H54 (cell line): Measurements from ENCODE around the gene WDR31.

ENCODE experiments used
- DNase-seq: peaks from one replicate; pipeline ENCODE4 v3.0.0; 2011; ENCODE audit warnings: low spot score, mixed read lengths; ENCODE audit not compliant: insufficient read length
- FAIRE-seq: peaks from 3 replicates; lab custom pipeline; 2011; peaks lifted over from hg19 to GRCh38; lab: Jason Lieb, UNC
- POLR2A ChIP-seq: IDR thresholded peaks from 2 replicates; pipeline ENCODE4 v1.6.1; 2011; ENCODE audit warnings: low read depth, mild to moderate bottlenecking, low read length

WDR31 gene

DNA sequence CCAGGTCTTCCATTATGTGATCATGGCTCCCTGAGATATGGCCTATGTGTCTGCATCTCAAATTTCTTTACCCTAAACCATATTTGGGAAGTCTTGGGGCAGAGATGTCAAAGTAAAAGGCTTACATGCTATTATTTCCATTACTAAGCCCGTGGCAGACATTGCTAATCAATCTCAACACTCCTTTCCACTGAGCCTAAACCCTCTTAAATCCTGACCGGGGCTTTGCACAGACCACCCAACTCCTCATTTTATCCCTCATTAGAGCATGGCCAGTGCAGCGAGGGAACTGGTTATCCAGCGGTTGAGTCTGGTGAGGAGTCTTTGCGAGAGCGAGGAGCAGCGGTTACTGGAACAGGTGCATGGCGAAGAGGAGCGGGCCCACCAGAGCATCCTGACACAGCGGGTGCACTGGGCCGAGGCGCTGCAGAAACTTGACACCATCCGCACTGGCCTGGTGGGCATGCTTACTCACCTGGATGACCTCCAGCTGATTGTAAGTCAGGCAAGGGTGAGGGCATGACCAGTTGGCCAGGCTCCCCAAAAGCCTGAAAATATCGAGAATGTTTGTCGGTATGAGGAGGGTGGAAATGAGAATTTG, 20.3 kb upstream of the WDR31 start:
- DNase-seq (no peak), FAIRE-seq (peak; percentile 20)
- TF ChIP-seq POLR2A: no peak

DNA sequence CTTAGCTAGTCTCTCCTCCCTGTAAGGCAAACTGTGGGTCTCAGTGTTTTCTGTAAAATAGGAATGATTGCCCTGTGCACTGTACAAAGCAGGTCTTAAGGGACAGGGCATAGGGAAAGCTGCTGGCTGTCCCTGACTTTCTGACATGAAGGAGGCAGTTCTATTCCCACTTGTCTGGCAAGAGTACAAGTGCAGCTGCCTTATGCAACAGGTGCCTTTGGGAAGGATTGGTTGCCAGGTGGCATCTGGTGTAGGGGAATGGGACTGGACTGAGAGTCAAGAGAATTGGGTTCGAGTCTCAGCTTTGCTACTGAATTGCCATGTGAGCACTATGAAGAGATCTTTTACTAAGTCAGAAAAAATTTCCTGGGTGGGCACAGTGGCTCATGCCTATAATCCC, 19.3 kb upstream of the WDR31 start:
- no peak for DNase-seq
- TF ChIP-seq POLR2A: no peak
- FAIRE-seq: no peak

DNA sequence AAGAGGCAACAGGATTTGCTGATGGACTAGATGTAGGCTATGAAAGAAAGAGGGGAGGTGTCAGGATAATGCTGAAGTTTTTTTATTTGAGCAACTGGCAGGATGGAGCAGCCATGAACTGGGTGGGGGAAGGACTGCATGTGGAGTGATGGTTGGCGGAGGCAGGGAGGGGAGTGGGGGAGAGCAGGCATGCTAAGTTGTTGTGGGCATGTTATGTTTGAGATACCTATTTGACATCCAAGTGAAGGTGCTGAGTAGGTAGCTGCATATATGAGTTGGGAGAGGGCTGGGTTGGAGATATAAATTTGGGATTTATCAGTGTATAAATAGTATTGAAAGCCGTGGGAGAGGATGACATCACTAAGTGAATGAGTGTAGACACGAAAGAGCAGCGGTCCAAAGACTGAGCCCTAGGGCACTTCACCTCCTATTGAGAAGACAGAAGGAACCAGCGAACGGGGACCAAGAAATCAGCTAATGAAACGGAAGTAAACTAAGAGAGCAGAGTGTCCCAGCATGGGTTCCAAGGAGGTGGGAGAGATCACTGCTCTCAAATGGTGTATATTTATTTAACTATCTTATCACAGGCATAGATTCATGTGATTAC, 16.7 kb upstream of the WDR31 start:
- no peak for DNase-seq
- no peak for FAIRE-seq
- TF ChIP-seq POLR2A: no peak

DNA sequence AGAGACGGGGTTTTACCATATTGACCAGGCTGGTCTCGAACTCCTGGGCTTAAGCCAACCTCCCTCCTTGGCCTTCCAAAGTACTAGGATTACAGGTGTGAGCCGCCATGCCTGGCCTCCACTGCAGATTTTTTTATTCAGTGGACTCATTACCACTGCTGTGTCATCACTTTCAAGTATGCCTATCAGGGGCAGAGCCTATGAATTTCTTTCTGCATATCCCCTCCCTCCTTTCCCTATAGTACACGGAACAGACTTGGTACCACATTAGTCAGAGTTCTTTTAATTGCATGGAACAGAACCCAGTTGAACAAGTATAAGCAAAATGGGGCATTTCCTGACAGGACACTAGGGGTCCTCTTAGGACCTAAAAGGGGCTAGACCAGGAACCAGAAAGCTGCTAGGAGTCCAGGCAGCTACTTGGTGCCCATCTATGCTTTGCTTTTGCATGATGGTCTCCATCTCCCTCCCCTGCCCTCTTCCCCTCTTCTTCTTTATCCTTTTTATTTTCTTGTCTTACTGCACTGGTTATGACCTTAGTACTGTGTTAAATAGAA, 15.0 kb upstream of the WDR31 start:
- no peak for DNase-seq

DNA sequence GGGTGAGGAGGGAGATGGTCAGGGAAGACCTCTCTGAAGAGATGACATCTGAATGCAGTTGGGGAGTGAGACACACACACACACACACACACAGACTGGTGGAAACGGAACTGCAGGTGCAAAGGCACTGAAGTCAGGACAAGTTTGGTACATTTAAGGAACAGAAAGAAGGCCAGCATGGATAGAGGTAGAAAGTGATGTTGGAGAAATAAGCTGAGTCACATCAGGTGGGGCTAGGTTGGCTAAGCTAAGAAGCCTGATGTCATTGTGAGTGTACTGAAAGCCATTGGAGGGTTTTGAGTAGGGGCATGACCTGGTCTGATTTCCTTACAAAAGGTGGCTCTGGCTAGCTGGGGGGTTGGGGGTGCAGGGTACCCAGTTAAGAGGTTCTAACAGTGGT, 12.3 kb upstream of the WDR31 start:
- TF ChIP-seq POLR2A: no peak
- FAIRE-seq: peak; percentile 60
- DNase-seq: no peak

More for the DNA sequence above, 15.0 kb upstream of the WDR31 start:
- no peak for TF ChIP-seq POLR2A
- FAIRE-seq: no peak

DNA sequence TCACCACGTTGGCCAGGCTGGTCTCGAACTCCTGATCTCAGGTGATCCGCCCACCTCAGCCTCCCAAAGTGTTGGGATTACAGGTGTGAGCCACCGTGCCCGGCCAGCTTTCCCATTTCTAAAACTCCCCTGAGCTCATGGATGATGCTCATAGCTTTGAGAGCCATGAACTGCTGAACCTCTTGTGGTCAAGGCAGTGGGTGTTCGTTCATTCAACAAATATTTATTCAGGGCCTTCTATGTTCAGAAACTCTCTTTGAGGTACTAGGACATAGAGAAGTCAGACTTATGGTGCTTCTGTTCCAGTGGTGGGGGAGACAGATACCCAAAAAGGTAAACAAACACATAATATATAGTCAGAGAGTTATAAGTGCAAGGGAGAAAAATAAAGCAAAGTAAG, 11.9 kb upstream of the WDR31 start:
- FAIRE-seq (no peak), DNase-seq (no peak)
- TF ChIP-seq POLR2A: no peak

DNA sequence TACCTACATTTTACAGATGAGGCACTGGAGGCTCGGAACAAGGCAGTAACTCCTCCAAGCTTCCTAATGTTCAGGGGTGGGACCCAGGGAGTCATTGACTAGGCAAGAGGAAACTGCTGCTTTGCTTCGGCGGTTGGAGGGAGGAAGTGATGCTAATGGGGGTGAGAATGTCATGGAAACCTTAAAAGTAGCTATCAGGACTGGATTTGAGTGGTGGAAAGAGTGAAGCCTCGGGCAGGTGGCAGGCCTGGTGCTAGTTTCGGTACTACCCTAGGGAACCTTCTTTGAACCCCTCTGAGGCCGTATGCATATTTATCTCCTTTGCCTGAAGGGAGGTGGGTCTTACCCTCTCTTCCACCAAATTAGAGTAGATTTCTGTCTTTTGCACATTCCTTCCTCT, 10.9 kb upstream of the WDR31 start:
- no peak for FAIRE-seq

DNA sequence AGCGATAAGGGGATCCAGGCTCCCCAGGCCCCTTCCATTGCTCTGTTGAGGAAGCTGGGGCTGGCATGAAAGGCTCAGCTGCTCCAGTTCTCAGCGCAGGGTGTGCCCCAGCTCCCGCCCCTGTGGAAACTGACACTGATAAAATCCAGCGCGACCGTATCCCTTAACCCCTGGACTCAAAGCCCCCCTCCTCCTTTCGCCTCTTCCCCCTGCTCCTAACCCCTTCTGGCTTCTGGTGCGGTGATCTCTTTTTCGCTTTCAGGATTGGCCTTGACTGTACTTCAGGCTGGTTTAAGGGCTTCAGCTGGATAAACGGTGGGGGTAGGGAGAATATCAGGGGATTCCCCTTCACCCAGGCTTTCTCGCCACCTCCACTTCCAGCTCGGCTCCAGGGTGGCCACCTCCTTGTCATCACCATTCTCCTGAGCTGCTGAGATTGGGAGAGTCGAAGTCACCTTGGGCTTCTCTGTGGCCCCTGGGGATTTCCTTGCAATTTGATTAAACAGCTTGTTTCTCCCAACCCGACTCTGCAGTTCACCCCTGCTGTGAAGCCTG, 10.1 kb upstream of the WDR31 start:
- DNase-seq (no peak), FAIRE-seq (no peak)
- no peak for TF ChIP-seq POLR2A

More for the DNA sequence above, 10.9 kb upstream of the WDR31 start:
- DNase-seq: no peak
- no peak for TF ChIP-seq POLR2A

DNA sequence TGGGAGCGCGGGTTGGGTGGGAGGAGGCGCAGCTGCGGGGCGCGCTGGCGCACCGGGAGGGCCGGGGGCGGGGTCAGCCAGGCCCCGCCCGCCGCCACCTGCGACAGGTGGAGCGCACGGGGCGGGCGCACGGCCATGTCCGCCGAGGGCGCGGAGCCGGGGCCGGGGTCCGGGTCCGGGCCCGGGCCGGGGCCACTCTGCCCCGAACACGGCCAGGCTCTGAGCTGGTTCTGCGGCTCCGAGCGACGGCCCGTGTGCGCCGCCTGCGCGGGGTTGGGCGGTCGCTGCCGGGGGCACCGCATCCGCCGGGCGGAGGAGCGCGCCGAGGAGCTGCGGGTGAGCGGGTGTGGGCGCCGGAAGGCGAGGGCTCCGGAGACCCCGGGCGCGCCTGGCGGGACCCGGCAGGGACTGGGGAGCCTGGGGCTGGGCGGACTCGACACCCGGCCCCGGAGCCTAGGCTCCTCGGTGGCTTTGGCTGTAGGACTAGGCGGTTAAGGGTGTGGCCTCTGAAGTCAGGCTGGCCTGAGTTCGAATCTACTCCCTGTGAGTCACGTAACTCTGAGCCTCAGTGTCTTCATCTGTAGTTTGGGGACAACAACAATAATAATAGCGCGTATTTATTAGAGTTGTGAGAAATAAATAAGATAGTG, 9.5 kb upstream of the WDR31 start, which contains the start of gene BSPRY:
Gene BSPRY (plus strand): TSS at position 97 of the 650 bp plus-strand sequence. CDS start 39 bp downstream, at position 136.
- DNase-seq (no peak), FAIRE-seq (no peak)
- TF ChIP-seq POLR2A: no peak

DNA sequence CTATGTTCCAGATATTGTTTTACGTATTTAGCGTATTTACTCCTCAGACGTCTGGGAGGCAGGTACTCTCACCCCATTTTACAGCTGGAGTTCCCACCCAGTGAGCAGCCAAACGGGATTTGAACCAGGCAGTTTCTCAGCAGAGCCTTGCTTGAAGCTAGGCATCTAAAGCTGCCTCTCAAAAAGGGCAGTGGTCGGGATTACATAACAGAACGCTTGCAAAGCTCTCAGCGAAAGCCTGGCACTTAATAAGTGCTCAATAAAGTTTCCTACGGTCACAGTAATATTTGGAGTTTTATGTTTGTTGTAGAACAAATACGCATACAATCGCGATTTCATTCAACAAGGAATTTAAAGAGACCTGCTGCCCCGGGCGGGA, 9.0 kb upstream of the WDR31 start:
- FAIRE-seq: no peak
- DNase-seq: no peak
- no peak for TF ChIP-seq POLR2A

DNA sequence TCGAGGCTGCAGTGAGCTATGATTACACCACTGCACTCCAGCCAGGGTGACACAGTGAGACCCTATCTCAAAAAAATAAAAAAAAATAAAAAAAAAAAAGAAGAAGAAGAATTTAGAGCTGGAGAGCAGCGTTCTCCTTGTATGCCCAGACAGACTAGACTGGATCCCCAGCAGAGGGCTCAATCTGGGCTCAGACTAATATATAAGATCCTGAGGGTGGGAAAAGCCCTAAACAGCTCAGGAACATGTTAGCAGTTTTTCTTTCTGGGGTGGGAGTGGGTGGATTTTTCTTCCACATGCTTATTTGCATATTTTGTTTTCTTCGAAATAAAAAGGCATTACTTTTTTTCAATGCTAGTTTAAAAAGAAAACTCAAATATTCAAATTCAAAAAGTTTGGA, 8.4 kb upstream of the WDR31 start:
- DNase-seq: no peak
- no peak for FAIRE-seq
- TF ChIP-seq POLR2A: no peak

DNA sequence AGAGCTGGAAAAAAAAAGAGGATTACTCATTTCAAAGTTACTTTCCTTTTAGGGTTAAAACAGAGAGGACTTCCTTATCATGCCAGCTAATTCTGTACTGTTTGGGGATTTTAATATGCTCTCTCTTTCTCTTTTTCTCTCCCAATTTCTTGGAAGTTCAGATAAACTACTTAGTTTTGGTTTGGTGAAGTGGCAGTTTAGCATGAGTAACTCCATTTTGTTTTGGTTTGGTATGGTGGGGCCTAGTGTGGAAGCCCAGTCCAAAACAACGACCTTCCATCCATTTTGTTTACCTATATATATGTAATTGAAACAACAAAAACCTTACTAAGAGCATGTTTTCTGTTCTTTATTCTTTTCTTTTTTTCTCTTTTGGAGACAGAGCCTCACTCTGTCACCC, 5.6 kb upstream of the WDR31 start:
- DNase-seq (no peak), FAIRE-seq (no peak)
- no peak for TF ChIP-seq POLR2A

DNA sequence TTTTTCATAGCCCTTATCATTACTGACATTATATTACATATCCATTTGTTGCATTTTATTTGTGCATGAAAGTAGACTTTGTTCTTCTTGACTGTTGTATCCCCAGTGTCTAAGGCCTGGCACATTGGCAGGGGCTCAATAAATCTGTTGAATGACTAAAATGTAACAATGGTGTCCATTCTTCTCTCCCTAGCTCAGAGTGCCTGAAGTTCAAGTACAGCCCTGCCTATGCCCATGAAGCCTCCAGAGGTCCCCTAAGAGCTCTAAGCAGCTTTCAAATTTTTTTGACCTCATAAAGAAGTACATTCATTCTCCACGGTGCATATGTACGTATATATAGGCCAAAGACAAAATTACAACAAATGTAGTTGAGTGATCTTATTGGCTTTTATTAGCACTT, 5.1 kb upstream of the WDR31 start:
- DNase-seq (no peak), FAIRE-seq (no peak)
- no peak for TF ChIP-seq POLR2A

DNA sequence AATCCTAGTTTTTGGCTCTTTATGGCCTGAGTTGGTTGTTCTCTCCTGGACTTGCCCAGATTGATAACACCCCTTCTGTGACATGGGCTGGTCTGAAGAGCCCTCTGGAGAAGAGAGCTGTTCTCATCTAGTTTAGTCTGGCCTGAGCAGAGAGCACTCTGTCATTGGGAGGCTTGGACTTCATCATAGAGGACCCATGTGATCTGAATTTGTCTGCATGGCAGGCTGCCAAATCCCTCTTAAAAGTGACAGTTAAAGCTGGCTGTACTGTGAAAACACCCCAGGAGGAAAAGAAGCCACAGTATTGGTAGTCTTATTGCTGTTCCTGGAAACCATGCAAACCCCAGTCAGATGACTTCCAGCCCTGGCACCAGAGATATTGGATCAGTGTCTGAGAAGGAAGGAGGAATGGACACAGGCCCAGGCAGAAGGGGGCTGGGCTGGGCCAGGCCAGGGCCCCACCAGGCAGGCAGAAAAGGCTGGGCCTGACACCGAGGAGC, 3.7 kb upstream of the WDR31 start:
- TF ChIP-seq POLR2A: no peak
- FAIRE-seq (no peak), DNase-seq (no peak)
